AG04450 (cell line): ENCODE results near the gene IKBIP. TPM values are rescaled to one million over a fixed set of nuclear protein-coding genes. Genes with fewer than 3 reads are reported as not detected.

Experiments
- CTCF ChIA-PET: fragments of 300-600, 350-600 bp; formaldehyde crosslinking; extraction: SDS; loops from one replicate; lab custom pipeline; 2022; ENCODE audit warnings: antibody characterized with exemption, inconsistent platforms; lab: Charles Lee
- POLR2A ChIA-PET: fragments of 350-600 bp; formaldehyde crosslinking; extraction: SDS; loops from one replicate; lab custom pipeline; 2021; ENCODE audit warnings: antibody characterized with exemption, inconsistent platforms; lab: Yijun Ruan, JAX
- DNase-seq: peaks from one replicate; pipeline ENCODE4 v3.0.0-alpha.2; 2011; ENCODE audit warnings: low read depth, low spot score
- H3K27ac ChIP-seq: one replicate; pipeline ENCODE4 v1.5.1; 2012; ENCODE audit warnings: low read depth, low read length, control low read depth
- H3K27me3 ChIP-seq: one replicate; pipeline ENCODE4 v1.6.0; 2012; ENCODE audit warnings: low read length; ENCODE audit not compliant: control insufficient read depth, insufficient read depth
- H3K4me3 ChIP-seq: 2 replicates; pipeline ENCODE4 v1.5.1; 2011; ENCODE audit warnings: mild to moderate bottlenecking, low read depth, low read length, control low read depth
- H3K9me3 ChIP-seq: 2 replicates; pipeline ENCODE4 v1.5.1; 2012; ENCODE audit warnings: low read length; ENCODE audit not compliant: control insufficient read depth, insufficient read depth
- polyA plus RNA-seq: library from polyadenylated mRNA; depleted of rRNA; stranded (reverse); fragments of >200 nt; gene quantifications from 2 replicates; pipeline ENCODE4 v1.2.3, GENCODE V29; 2011
- TF ChIP-seq, protein P1 (sequence below): IDR thresholded peaks from 2 replicates; pipeline ENCODE4 v1.5.1; 2011; ENCODE audit warnings: low read depth, low read length, control low read depth, inconsistent platforms

IKBIP gene
- polyA plus RNA-seq, 1 experiment: 81.5 TPM

DNA sequence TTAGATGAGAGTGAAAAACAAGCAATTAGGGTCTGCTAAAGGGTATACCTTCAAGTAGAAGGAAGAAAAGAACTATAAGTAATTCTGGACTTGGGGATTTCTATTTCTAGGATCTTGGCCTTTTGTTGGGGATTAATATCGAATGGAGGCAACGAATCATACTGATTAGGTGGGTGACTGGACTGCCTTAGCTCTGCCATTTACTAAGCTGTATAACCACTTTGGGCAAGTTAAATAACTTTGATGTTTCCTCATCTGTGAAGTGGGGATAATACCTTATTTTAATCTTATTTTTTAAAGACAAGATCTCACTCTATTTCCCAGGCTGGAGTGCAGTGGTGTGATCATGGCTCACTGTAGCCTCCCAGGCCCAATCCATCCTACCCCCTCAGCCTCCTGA lies 6.6 kb downstream of the IKBIP start:
- H3K27ac ChIP-seq: no peak overlapping the region
- POLR2A ChIA-PET: interaction anchor here (0.6 kb wide), 1 partner anchor 71 kb away, joined by 9 read pairs; no protein-coding TSS in a partner anchor
- no peaks in the 10 kb centered on the region for H3K9me3 ChIP-seq
- H3K4me3 ChIP-seq: no peak overlapping the region
- TF ChIP-seq, protein P1, sequence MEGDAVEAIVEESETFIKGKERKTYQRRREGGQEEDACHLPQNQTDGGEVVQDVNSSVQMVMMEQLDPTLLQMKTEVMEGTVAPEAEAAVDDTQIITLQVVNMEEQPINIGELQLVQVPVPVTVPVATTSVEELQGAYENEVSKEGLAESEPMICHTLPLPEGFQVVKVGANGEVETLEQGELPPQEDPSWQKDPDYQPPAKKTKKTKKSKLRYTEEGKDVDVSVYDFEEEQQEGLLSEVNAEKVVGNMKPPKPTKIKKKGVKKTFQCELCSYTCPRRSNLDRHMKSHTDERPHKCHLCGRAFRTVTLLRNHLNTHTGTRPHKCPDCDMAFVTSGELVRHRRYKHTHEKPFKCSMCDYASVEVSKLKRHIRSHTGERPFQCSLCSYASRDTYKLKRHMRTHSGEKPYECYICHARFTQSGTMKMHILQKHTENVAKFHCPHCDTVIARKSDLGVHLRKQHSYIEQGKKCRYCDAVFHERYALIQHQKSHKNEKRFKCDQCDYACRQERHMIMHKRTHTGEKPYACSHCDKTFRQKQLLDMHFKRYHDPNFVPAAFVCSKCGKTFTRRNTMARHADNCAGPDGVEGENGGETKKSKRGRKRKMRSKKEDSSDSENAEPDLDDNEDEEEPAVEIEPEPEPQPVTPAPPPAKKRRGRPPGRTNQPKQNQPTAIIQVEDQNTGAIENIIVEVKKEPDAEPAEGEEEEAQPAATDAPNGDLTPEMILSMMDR: no peak
- no peak for DNase-seq
- CTCF ChIA-PET: no interaction called here
- no peaks in the 10 kb centered on the region for H3K27me3 ChIP-seq

DNA sequence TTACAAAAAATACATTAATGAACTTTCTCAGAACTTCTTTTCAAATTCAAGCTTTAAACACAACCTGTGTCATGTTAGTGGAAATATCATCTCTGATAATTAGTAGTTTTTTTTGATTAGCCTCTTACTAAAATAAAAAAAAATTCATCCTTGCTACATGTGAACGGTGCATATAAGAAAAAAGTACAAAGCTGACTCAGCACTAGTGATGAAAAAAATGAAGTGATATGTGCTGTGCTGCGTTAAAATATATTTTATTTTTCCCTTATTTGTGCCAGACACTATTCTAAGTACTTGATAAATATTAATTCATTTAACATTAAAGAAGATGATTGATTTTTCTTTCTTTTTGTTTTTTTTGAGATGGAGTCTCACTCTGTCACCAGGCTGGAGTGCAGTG lies 7.5 kb downstream of the IKBIP start:
- Histone ChIP-seq H3K27ac (no peak overlapping the region), H3K9me3 (no peaks in the 10 kb centered on the region), H3K27me3 (no peaks in the 10 kb centered on the region), H3K4me3 (no peak overlapping the region)
- TF ChIP-seq, protein P1: no peak
- ChIA-PET CTCF (interaction anchor here (1.4 to 2.0 kb wide), 2 partner anchors 70 to 146 kb away, joined by 3 to 10 read pairs; no protein-coding TSS in a partner anchor), POLR2A (no interaction called here)
- no peak for DNase-seq

DNA sequence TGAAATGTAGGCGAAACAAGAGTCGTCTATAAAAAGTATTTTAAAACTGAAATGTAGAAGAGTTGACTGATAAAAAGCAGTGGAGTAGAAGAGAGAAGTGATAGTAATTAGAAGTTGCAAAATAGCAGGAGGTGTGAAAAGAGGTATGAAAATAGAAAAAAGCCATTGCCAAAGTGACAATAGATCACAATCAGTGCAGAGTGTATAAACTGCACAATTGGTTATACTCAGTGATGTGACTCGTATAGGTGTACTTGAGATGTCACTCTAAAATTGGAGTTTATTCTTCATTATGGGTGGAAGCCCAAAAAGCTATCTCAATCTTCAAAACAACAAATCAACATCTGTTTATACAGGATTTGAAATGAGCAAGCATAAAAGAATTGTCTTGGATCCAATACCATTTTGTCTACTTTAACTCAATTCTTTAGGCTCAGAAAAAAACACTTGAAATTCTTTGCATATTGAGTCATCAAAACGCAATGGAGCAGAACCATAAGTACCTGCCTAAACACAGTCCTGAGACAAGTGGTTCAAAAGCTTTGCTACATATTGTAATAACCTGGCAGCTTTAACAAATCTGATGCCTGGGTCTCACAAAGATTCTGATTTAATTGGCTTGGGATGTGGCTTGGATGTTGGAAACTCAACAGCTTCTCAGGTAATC lies 8.8 kb downstream of the IKBIP start:
- ChIA-PET POLR2A (interaction anchor here (0.5 to 0.6 kb wide), 3 partner anchors 15 to 60 kb away, joined by 3 read pairs; partner anchors contain the start of gene SLC25A3), CTCF (interaction anchor here (0.9 to 2.0 kb wide), 4 partner anchors 21 to 144 kb away, joined by 3 to 10 read pairs (median 3); no protein-coding TSS in a partner anchor)
- no peak overlapping the region for H3K4me3 ChIP-seq
- H3K27me3 ChIP-seq: no peaks in the 10 kb centered on the region
- TF ChIP-seq, protein P1: no peak
- DNase-seq: peak; percentile 47
- no peaks in the 10 kb centered on the region for H3K9me3 ChIP-seq
- no peak overlapping the region for H3K27ac ChIP-seq

DNA sequence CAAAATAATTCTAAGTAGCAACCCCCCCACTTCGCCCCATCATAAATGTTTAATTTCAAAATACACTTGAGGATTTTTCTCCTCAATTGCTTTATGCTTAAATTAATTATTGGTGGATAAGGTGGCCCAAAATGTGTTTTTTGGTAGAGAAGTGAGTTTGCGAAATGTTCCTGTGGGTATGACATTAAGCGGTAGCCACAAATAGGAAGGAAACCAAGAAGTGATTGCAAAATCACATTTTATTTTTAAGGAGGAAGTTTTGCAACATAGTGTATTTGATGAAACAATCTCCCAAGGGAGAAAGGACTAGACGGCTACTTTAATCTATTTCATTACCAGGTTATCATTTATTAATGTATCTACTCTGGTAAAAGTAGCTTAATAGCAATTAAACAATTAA lies 25.6 kb downstream of the IKBIP start:
- H3K27ac ChIP-seq: no peak overlapping the region
- no peak for DNase-seq
- H3K9me3 ChIP-seq: no peaks in the 10 kb centered on the region
- POLR2A ChIA-PET: interaction anchor here (0.7 kb wide), 1 partner anchor 115 kb away, joined by 5 read pairs; no protein-coding TSS in a partner anchor
- H3K27me3 ChIP-seq: no peaks in the 10 kb centered on the region
- no peak overlapping the region for H3K4me3 ChIP-seq
- TF ChIP-seq, protein P1: no peak
- CTCF ChIA-PET: interaction anchor here (0.5 to 3.4 kb wide), 3 partner anchors 13 to 52 kb away, joined by 3 to 15 read pairs (median 3); no protein-coding TSS in a partner anchor

DNA sequence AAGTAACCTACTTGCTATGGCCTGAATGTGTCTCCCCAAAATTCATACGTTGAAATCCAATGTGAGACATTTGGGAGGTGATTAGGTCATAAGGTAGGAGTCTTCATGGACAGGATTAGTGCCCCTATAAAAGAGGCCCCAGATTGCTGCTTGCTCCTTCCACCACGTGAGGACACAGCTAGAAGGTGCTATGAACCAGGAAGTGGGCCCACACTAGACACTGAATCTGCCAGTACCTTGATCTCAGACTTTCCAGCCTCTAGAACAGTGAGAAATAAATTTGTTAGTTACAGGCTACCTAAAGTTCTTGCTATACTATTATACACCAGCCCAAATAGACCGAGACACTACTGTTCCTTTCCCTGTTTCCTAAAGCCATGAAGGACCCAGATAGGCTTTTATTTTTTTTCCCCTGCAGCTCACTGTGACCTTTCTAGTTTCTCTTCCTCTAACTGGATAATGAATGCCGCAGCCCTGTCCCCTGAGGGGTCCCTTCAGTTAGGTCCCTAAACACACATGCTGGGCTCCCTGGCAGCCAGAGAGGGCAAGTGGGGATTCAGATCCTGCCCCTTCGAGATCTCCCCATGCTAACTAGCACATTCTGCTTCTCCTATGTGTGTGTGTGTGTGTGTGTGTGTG lies 31.8 kb downstream of the IKBIP start:
- H3K4me3 ChIP-seq: no peak overlapping the region
- no peak overlapping the region for H3K27ac ChIP-seq
- POLR2A ChIA-PET: no interaction called here
- DNase-seq: no peak
- H3K27me3 ChIP-seq: no peaks in the 10 kb centered on the region
- TF ChIP-seq, protein P1: no peak
- no peaks in the 10 kb centered on the region for H3K9me3 ChIP-seq
- CTCF ChIA-PET: interaction anchor here (1.1 kb wide), 1 partner anchor 42 kb away, joined by 3 read pairs; no protein-coding TSS in a partner anchor
